Stimulated activated CD8-positive, alpha-beta memory T cell treated with anti-CD3 and anti-CD28 coated beads, Interleukin-15, amount 100 ng/mL, for 48 hours (primary cell): ENCODE measurements around the gene PDZD7.
"Not testable (repeated sequence)": the region's sequence is repeated elsewhere in the genome, so short reads cannot be mapped to it uniquely, and the experiment has no call there.

ENCODE experiments used
- DNase-seq, 2 donors: peaks; one replicate each; pipeline ENCODE4 v3.0.0-alpha.2; 2020; ENCODE audit warnings: low read depth in 2 of 2

Gene PDZD7

GRCh38 chr10:101040851-101041250 is 9.9 kb upstream of the PDZD7 start:
- DNase-seq, result no peak

GRCh38 chr10:101040061-101040460 is 9.1 kb upstream of the PDZD7 start:
- no peak for DNase-seq

- no peak for DNase-seq
Observed at GRCh38 chr10:101038484-101038883, 7.6 kb upstream of the PDZD7 start.

GRCh38 chr10:101036726-101037125 is 5.8 kb upstream of the PDZD7 start:
- DNase-seq, result no peak

- no peak for DNase-seq
Observed at GRCh38 chr10:101035916-101036702, 5.2 kb upstream of the PDZD7 start.

- no peak for DNase-seq
Observed at GRCh38 chr10:101035314-101035713, 4.4 kb upstream of the PDZD7 start.

- DNase-seq, result not testable (repeated sequence)
Observed at GRCh38 chr10:101034404-101034803, 3.5 kb upstream of the PDZD7 start.

- no peak for DNase-seq
Observed at GRCh38 chr10:101033276-101033675, 2.3 kb upstream of the PDZD7 start.

- DNase-seq, result peak; percentile 55
Observed at GRCh38 chr10:101032637-101033224, 1.8 kb upstream of the PDZD7 start.

- DNase-seq, result peak; percentile 54 to 57
Observed at GRCh38 chr10:101031796-101032636, 1.1 kb upstream of the PDZD7 start.

- DNase-seq, result no peak
Observed at GRCh38 chr10:101030496-101031127, 317 bp downstream of the PDZD7 start.

- no peak for DNase-seq
Observed at GRCh38 chr10:101029520-101030295, 1.2 kb downstream of the PDZD7 start.

GRCh38 chr10:101028446-101029337 is 2.2 kb downstream of the PDZD7 start:
- DNase-seq, result no peak

GRCh38 chr10:101027106-101027720 is 3.7 kb downstream of the PDZD7 start:
- DNase-seq, result no peak

- DNase-seq, result no peak
Observed at GRCh38 chr10:101022967-101023705, 7.8 kb downstream of the PDZD7 start.

- no peak for DNase-seq
Observed at GRCh38 chr10:101021692-101022251, 9.2 kb downstream of the PDZD7 start.

GRCh38 chr10:101021239-101021638 is 9.7 kb downstream of the PDZD7 start:
- DNase-seq, result no peak

- no peak for DNase-seq
Observed at GRCh38 chr10:101020427-101021075, 10.4 kb downstream of the PDZD7 start.

GRCh38 chr10:101019440-101019703 is 11.6 kb downstream of the PDZD7 start:
- DNase-seq, result no peak
